Measurements from ENCODE around the gene SRR. TPM values are rescaled to one million over a fixed set of nuclear protein-coding genes. Genes with fewer than 3 reads are reported as not detected.

Gene SRR
- total and polyA plus RNA-seq, 2 donors (not counting 3 experiments of a cell fraction or from before 2014, with no cell fraction given): 13.7 to 20.1 TPM

DNA sequence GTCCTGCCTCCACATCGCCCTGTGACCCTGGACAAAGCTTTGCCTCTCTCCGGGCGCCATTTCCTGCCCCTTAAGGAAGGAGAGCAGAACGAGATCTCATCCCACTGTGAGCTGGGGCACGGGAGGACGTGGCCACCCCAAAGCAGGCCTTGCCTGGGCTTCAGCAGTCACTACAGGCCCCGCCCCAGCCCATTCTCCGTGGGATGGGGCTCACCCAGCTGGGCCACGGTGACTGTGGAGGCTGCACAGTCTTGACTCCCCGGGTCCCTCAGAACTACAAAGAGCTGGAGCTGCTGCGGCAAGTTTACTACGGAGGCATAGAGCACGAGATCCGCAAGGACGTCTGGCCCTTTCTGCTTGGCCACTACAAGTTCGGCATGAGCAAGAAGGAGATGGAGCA, 68.9 kb downstream of the SRR start:
- Histone ChIP-seq H3K27ac (ENCODE audit: insufficient read depth, low read depth, low read length) (no peak overlapping the region), H3K4me2 (ENCODE audit: insufficient read depth, low read length) (no peak overlapping the region), H3K4me1 (ENCODE audit: control insufficient read depth, extremely low read depth, insufficient read depth, low read length) (peaks cover 6% of the 10 kb centered on the region), H3K27me3 (ENCODE audit: control insufficient read depth in 2 of 2, insufficient read depth in 2 of 2, low read length in 2 of 2) (no peaks in the 10 kb centered on the region), H4K20me1 (replicated peaks; ENCODE audit: control insufficient read depth, extremely low read depth, insufficient read depth, low read length) (no peaks in the 10 kb centered on the region), H3K4me3 (replicated peaks in 1 of 3; ENCODE audit: insufficient read depth in 1 of 3, low read depth in 1 of 3, low read length in 3 of 3) (no peak overlapping the region), H3K9me3 (replicated peaks; ENCODE audit: control insufficient read depth, insufficient read depth, low read length) (no peaks in the 10 kb centered on the region), H2AFZ (ENCODE audit: low read depth, low read length) (no peak overlapping the region), H3K9me1 (replicated peaks; ENCODE audit: control insufficient read depth, extremely low read depth, insufficient read depth, low read length) (no peaks in the 10 kb centered on the region), H3K36me3 (ENCODE audit: control insufficient read depth in 2 of 2, extremely low read depth in 1 of 2, insufficient read depth in 2 of 2, low read length in 2 of 2) (peaks cover 0 to 23% of the 10 kb centered on the region in 2 experiments), H3K9ac (replicated peaks; ENCODE audit: extremely low read depth, insufficient read depth, low read length) (no peak overlapping the region), H3K79me2 (ENCODE audit: control insufficient read depth, insufficient read depth, low read length) (no peaks in the 10 kb centered on the region)
- FAIRE-seq (no peak), DNase-seq (ENCODE audit: low read depth, low spot score) (no peak)
- dilution Hi-C loops (cut with MboI; ENCODE audit: extremely low pct_ligation_motif_present, low sequenced_read_pairs): no loop called here
- intact Hi-C loops (cut with micrococcal nuclease): no loop called here
- no TSS peak for BruUV-seq (replicated peaks)
- no peak for TF ChIP-seq POLR2AphosphoS5 (IDR thresholded peaks at IDR 0.05; ENCODE audit: insufficient read depth, low read depth, low read length)
- TF ChIP-seq JUN (IDR thresholded peaks at IDR 0.05; ENCODE audit: borderline replicate concordance, insufficient read depth, insufficient read length, low read depth): no peak
- TF ChIP-seq, protein P1, sequence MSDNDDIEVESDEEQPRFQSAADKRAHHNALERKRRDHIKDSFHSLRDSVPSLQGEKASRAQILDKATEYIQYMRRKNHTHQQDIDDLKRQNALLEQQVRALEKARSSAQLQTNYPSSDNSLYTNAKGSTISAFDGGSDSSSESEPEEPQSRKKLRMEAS (IDR thresholded peaks at IDR 0.05; ENCODE audit: insufficient read depth, insufficient read length): no peak
- TF ChIP-seq FOS (IDR thresholded peaks at IDR 0.05; ENCODE audit: borderline replicate concordance, insufficient read depth, low read length): no peak
- TF ChIP-seq GATA2 (IDR thresholded peaks at IDR 0.05; ENCODE audit: insufficient read depth, insufficient read length, low read depth, low read length): no peak
- TF ChIP-seq POLR2A (IDR thresholded peaks at IDR 0.05; ENCODE audit: low read depth, low read length): no peak
- TF ChIP-seq MYC (IDR thresholded peaks at IDR 0.05; ENCODE audit: low read depth, low read length): no peak
- no peak for TF ChIP-seq EZH2 (IDR thresholded peaks at IDR 0.05; ENCODE audit: borderline replicate concordance, low read depth, low read length, severe bottlenecking)
- TF ChIP-seq, protein P2, sequence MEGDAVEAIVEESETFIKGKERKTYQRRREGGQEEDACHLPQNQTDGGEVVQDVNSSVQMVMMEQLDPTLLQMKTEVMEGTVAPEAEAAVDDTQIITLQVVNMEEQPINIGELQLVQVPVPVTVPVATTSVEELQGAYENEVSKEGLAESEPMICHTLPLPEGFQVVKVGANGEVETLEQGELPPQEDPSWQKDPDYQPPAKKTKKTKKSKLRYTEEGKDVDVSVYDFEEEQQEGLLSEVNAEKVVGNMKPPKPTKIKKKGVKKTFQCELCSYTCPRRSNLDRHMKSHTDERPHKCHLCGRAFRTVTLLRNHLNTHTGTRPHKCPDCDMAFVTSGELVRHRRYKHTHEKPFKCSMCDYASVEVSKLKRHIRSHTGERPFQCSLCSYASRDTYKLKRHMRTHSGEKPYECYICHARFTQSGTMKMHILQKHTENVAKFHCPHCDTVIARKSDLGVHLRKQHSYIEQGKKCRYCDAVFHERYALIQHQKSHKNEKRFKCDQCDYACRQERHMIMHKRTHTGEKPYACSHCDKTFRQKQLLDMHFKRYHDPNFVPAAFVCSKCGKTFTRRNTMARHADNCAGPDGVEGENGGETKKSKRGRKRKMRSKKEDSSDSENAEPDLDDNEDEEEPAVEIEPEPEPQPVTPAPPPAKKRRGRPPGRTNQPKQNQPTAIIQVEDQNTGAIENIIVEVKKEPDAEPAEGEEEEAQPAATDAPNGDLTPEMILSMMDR (IDR thresholded peaks at IDR 0.05; ENCODE audit: extremely low read depth in 1 of 2, insufficient read depth in 1 of 2, low read depth in 1 of 2, low read length in 2 of 2): no peak
- ChIA-PET CTCF (interaction anchor here (0.8 to 6.4 kb wide), 4 partner anchors 9 to 43 kb away, joined by 3 to 47 read pairs (median 4); no protein-coding TSS in a partner anchor), POLR2A (no interaction called here)

Measured in endothelial cell of umbilical vein (primary cell).